PC-9 (cell line): ENCODE measurements around the gene VENTX. TPM values are rescaled to one million over a fixed set of nuclear protein-coding genes. Genes with fewer than 3 reads are reported as not detected.

Source experiments
- BruUV-seq: library from RNA; stranded (reverse); fragments of 400-500 nt; replicated peaks from 2 replicates; lab custom pipeline; 2021; lab: Mats Ljungman, UMichigan
- CTCF ChIA-PET: fragments of 300-600 bp; sonication (Branson Sonifier 250); formaldehyde crosslinking; loops from one replicate; lab custom pipeline; 2022; ENCODE audit warnings: antibody characterized with exemption; lab: Charles Lee
- POLR2A ChIA-PET: fragments of 300-600 bp; sonication (Branson Sonifier 250); formaldehyde crosslinking; loops from one replicate; lab custom pipeline; 2022; ENCODE audit warnings: antibody characterized with exemption; ENCODE audit not compliant: unreplicated experiment; lab: Charles Lee
- DNase-seq, 2 experiments: peaks; one replicate each; pipeline versions ENCODE4 v3.0.0 to v3.0.0-alpha.2; 2015 to 2022; ENCODE audit warnings: mixed read lengths in 1 of 2
- H2AFZ ChIP-seq: fragments of 200-600 bp; sonication (generic); 2 replicates; pipeline ENCODE4 v1.8.1; 2017; ENCODE audit warnings: antibody characterized with exemption
- H3F3A ChIP-seq: fragments of 200-600 bp; sonication (generic); 2 replicates; pipeline ENCODE4 v1.8.1; 2017; ENCODE audit warnings: antibody characterized with exemption, mild to moderate bottlenecking, low read depth; ENCODE audit not compliant: insufficient read depth
- H3K27ac ChIP-seq: fragments of 200-600 bp; sonication (generic); 2 replicates; pipeline ENCODE4 v1.6.1; 2016; ENCODE audit warnings: mixed run types
- H3K27me3 ChIP-seq: fragments of 200-600 bp; sonication (generic); 2 replicates; pipeline ENCODE4 v1.6.1; 2016; ENCODE audit warnings: low read depth, mixed run types; ENCODE audit not compliant: insufficient read depth
- H3K36me3 ChIP-seq: fragments of 200-600 bp; sonication (generic); 2 replicates; pipeline ENCODE4 v1.6.1; 2016; ENCODE audit warnings: low read depth, mixed run types
- H3K4me1 ChIP-seq: fragments of 200-600 bp; sonication (generic); replicated peaks from 2 replicates; pipeline ENCODE4 v1.6.1; 2016; ENCODE audit warnings: mixed run types; ENCODE audit not compliant: insufficient read depth
- H3K4me2 ChIP-seq: fragments of 200-600 bp; sonication (generic); 2 replicates; pipeline ENCODE4 v1.6.1; 2017; ENCODE audit warnings: mixed run types
- H3K4me3 ChIP-seq: fragments of 200-600 bp; sonication (generic); 2 replicates; pipeline ENCODE4 v1.6.1; 2016; ENCODE audit warnings: mixed run types
- H3K79me2 ChIP-seq: fragments of 200-600 bp; sonication (generic); 2 replicates; pipeline ENCODE4 v1.6.1; 2017; ENCODE audit warnings: low read depth, mixed run types
- H3K9me2 ChIP-seq: fragments of 200-600 bp; sonication (generic); 2 replicates; pipeline ENCODE4 v1.8.1; 2017; ENCODE audit warnings: mild to moderate bottlenecking; ENCODE audit not compliant: insufficient read depth
- H3K9me3 ChIP-seq: fragments of 200-600 bp; sonication (generic); 2 replicates; pipeline ENCODE4 v1.8.1; 2016; ENCODE audit warnings: low read depth; ENCODE audit not compliant: insufficient read depth
- H4K20me1 ChIP-seq: fragments of 200-600 bp; sonication (generic); 2 replicates; pipeline ENCODE4 v1.8.1; 2017; ENCODE audit not compliant: insufficient read depth
- CTCF ChIP-seq: fragments of 200-600 bp; sonication (generic); conservative IDR thresholded peaks from 2 replicates; pipeline ENCODE4 v1.6.1; 2017; ENCODE audit warnings: mixed run types, antibody characterized with exemption, mild to moderate bottlenecking, moderate library complexity
- EZH2 ChIP-seq: fragments of 200-600 bp; sonication (generic); IDR thresholded peaks from 2 replicates; pipeline ENCODE4 v1.8.0; 2017; ENCODE audit warnings: antibody characterized with exemption, low read depth
- intact Hi-C: fragments of 100-400 bp; cut with micrococcal nuclease; formaldehyde crosslinking; loops from one replicate; pipeline ENCODE4 v1.10.0; 2022; ENCODE audit not compliant: unreplicated experiment
- total RNA-seq: library from RNA; stranded (reverse); gene quantifications from 2 replicates; pipeline ENCODE4 v1.2.3, GENCODE V29; 2021

The VENTX gene
- total RNA-seq, 1 experiment from 2014 or later, result not detected

DNA sequence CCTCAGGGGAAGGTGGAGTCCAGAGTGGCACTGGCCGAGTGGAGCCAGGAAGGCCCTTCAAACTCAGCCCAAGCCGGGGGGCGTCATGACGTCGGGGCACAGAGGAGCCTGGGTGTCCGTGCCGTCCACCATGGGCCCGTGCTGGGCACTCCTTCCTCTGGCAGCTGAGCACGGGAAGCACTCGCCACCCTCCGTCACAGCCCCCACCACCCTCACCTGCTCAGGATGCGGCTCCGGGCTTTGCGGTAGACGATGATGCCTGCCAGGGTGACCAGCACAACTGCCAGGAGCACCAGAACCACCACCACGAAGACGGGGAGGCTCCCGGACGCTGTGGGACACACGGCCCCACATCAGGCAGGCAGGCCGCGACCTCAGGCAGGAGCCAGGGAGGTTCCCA, 30.9 kb downstream of the VENTX start:
- H3K9me3 ChIP-seq, result no peaks in the 10 kb centered on the region
- H3K4me1 ChIP-seq, result peaks cover 15% of the 10 kb centered on the region
- H3K4me3 ChIP-seq, result no peak overlapping the region
- no peak overlapping the region for H3K4me2 ChIP-seq
- no peaks in the 10 kb centered on the region for H3K9me2 ChIP-seq
- ChIA-PET POLR2A (no interaction called here), CTCF (interaction anchor here (0.6 kb wide), 1 partner anchor 31 kb away, joined by 5 read pairs; the partner anchor contains the start of gene VENTX)
- no peaks in the 10 kb centered on the region for H3K27me3 ChIP-seq
- H2AFZ ChIP-seq, result no peak overlapping the region
- no peaks in the 10 kb centered on the region for H3K36me3 ChIP-seq
- no peak for DNase-seq
- no peak overlapping the region for H3K27ac ChIP-seq
- H3F3A ChIP-seq, result no peaks in the 10 kb centered on the region; the same call in 1 of the 2 replicates
- intact Hi-C loops, result no loop called here
- no peak for TF ChIP-seq EZH2
- no peak for TF ChIP-seq CTCF
- no peaks in the 10 kb centered on the region for H3K79me2 ChIP-seq
- H4K20me1 ChIP-seq, result no peaks in the 10 kb centered on the region
- BruUV-seq, result no TSS peak

- no peaks in the 10 kb centered on the region for H3K27me3 ChIP-seq
- no peaks in the 10 kb centered on the region for H3K9me3 ChIP-seq
- no peaks in the 10 kb centered on the region for H4K20me1 ChIP-seq
- intact Hi-C loops, result no loop called here
- no peaks in the 10 kb centered on the region for H3K36me3 ChIP-seq
- peaks cover 11% of the 10 kb centered on the region for H3K4me1 ChIP-seq
- H3F3A ChIP-seq, result no peaks in the 10 kb centered on the region; the same call in 1 of the 2 replicates
- CTCF ChIA-PET, result no interaction called here
- H3K4me2 ChIP-seq, result no peak overlapping the region
- no peaks in the 10 kb centered on the region for H3K79me2 ChIP-seq
- no TSS peak for BruUV-seq
- no peak overlapping the region for H2AFZ ChIP-seq
- DNase-seq, result no peak
- no peak for TF ChIP-seq EZH2
- TF ChIP-seq CTCF, result no peak
- no peak overlapping the region for H3K4me3 ChIP-seq
- H3K27ac ChIP-seq, result no peak overlapping the region
- H3K9me2 ChIP-seq, result no peaks in the 10 kb centered on the region
- POLR2A ChIA-PET, result no interaction called here
These were observed 31.7 kb downstream of the VENTX start for GRCh38 chr10:133269367-133269766.

GRCh38 chr10:133270204-133270603, 32.5 kb downstream of the VENTX start:
- H4K20me1 ChIP-seq, result no peaks in the 10 kb centered on the region
- no peak overlapping the region for H3K27ac ChIP-seq
- no peaks in the 10 kb centered on the region for H3K36me3 ChIP-seq
- H3K4me2 ChIP-seq, result no peak overlapping the region
- ChIA-PET POLR2A (no interaction called here), CTCF (no interaction called here)
- H3F3A ChIP-seq, result no peaks in the 10 kb centered on the region; the same call in 1 of the 2 replicates
- H3K9me2 ChIP-seq, result no peaks in the 10 kb centered on the region
- no TSS peak for BruUV-seq
- intact Hi-C loops, result no loop called here
- no peaks in the 10 kb centered on the region for H3K27me3 ChIP-seq
- DNase-seq, result no peak
- H3K4me1 ChIP-seq, result peaks cover 14% of the 10 kb centered on the region
- H3K4me3 ChIP-seq, result no peak overlapping the region
- no peaks in the 10 kb centered on the region for H3K9me3 ChIP-seq
- H3K79me2 ChIP-seq, result no peaks in the 10 kb centered on the region
- TF ChIP-seq CTCF (no peak), EZH2 (no peak)
- no peak overlapping the region for H2AFZ ChIP-seq
